H9 (cell line): ENCODE results near the gene RHOXF2B. TPM values are rescaled to one million over a fixed set of nuclear protein-coding genes. Genes with fewer than 3 reads are reported as not detected.

Experiments used
- DNase-seq: peaks from one replicate; pipeline ENCODE4 v3.0.0-alpha.2; 2017
- H2AFZ ChIP-seq: one replicate; pipeline ENCODE4 v1.6.1; 2013; ENCODE audit warnings: mild to moderate bottlenecking, low read length, control low read depth, moderate library complexity
- H2AK5ac ChIP-seq: 2 replicates; pipeline ENCODE4 v1.6.1; 2013; ENCODE audit warnings: low read length, control low read depth, mixed read lengths; ENCODE audit not compliant: insufficient read length
- H2BK120ac ChIP-seq: one replicate; pipeline ENCODE4 v1.6.1; 2013; ENCODE audit warnings: low read depth, mild to moderate bottlenecking, low read length, control low read depth, inconsistent platforms; ENCODE audit not compliant: poor library complexity, severe bottlenecking
- H2BK12ac ChIP-seq: 2 replicates; pipeline ENCODE4 v1.6.1; 2013; ENCODE audit warnings: low read length, control low read depth, mixed read lengths, low read depth; ENCODE audit not compliant: insufficient read length
- H2BK15ac ChIP-seq: 2 replicates; pipeline ENCODE4 v1.6.1; 2013; ENCODE audit warnings: low read depth, low read length, control low read depth
- H2BK20ac ChIP-seq: one replicate; pipeline ENCODE4 v1.6.1; 2013; ENCODE audit warnings: low read depth, mild to moderate bottlenecking, low read length, control low read depth, inconsistent platforms; ENCODE audit not compliant: poor library complexity, severe bottlenecking
- H2BK5ac ChIP-seq: 2 replicates; pipeline ENCODE4 v1.6.1; 2013; ENCODE audit warnings: low read length, control low read depth, mixed read lengths; ENCODE audit not compliant: insufficient read length
- H3K14ac ChIP-seq: 2 replicates; pipeline ENCODE4 v1.6.1; 2013; ENCODE audit warnings: low read length, control low read depth; ENCODE audit not compliant: insufficient read depth
- H3K18ac ChIP-seq: 2 replicates; pipeline ENCODE4 v1.6.1; 2013; ENCODE audit warnings: low read depth, mild to moderate bottlenecking, mixed read lengths, low read length, control low read depth; ENCODE audit not compliant: insufficient read length
- H3K23ac ChIP-seq: 2 replicates; pipeline ENCODE4 v1.6.1; 2013; ENCODE audit warnings: low read length, control low read depth, mixed read lengths, low read depth; ENCODE audit not compliant: insufficient read length
- H3K23me2 ChIP-seq: 2 replicates; pipeline ENCODE4 v1.6.1; 2013; ENCODE audit warnings: low read depth, mild to moderate bottlenecking, mixed read lengths, low read length, control low read depth; ENCODE audit not compliant: insufficient read length, poor library complexity, severe bottlenecking
- H3K27ac ChIP-seq: 2 replicates; pipeline ENCODE4 v1.5.1; 2013; ENCODE audit warnings: low read length, control low read depth, mixed read lengths, low read depth; ENCODE audit not compliant: insufficient read length
- H3K27me3 ChIP-seq: 2 replicates; pipeline ENCODE4 v1.6.1; 2013; ENCODE audit warnings: low read length, control low read depth, inconsistent platforms; ENCODE audit not compliant: insufficient read depth
- H3K4ac ChIP-seq: 2 replicates; pipeline ENCODE4 v1.6.1; 2013; ENCODE audit warnings: low read depth, mild to moderate bottlenecking, control low read depth, inconsistent platforms, low read length, moderate library complexity
- H3K4me1 ChIP-seq: 2 replicates; pipeline ENCODE4 v1.6.1; 2013; ENCODE audit warnings: low read length, control low read depth, inconsistent platforms; ENCODE audit not compliant: insufficient read depth
- H3K4me2 ChIP-seq: 2 replicates; pipeline ENCODE4 v1.6.1; 2013; ENCODE audit warnings: low read length, control low read depth, mixed read lengths; ENCODE audit not compliant: insufficient read length, insufficient read depth
- H3K56ac ChIP-seq: 2 replicates; pipeline ENCODE4 v1.6.1; 2013; ENCODE audit warnings: low read depth, mild to moderate bottlenecking, mixed read lengths, low read length, control low read depth; ENCODE audit not compliant: insufficient read length
- H3K79me1 ChIP-seq: 2 replicates; pipeline ENCODE4 v1.6.1; 2013; ENCODE audit warnings: low read depth, mild to moderate bottlenecking, moderate library complexity, low read length, control low read depth, inconsistent platforms; ENCODE audit not compliant: insufficient read depth, poor library complexity, severe bottlenecking
- H3K79me2 ChIP-seq: 2 replicates; pipeline ENCODE4 v1.6.1; 2013; ENCODE audit warnings: low read length, control low read depth, inconsistent platforms; ENCODE audit not compliant: insufficient read depth
- H3K9ac ChIP-seq: 2 replicates; pipeline ENCODE4 v1.6.1; 2013; ENCODE audit warnings: low read length, control low read depth, mixed read lengths; ENCODE audit not compliant: insufficient read length; ENCODE audit errors: extremely low read depth
- H3K9me3 ChIP-seq: one replicate; pipeline ENCODE4 v1.6.1; 2013; ENCODE audit warnings: low read depth, low read length, inconsistent platforms; ENCODE audit not compliant: control insufficient read depth
- H3T11ph ChIP-seq: one replicate; pipeline ENCODE4 v1.6.1; 2013; ENCODE audit warnings: mild to moderate bottlenecking, low read length, control low read depth, inconsistent platforms
- H4K20me1 ChIP-seq: one replicate; pipeline ENCODE4 v1.6.1; 2013; ENCODE audit not compliant: control insufficient read depth, insufficient read length, insufficient read depth
- H4K5ac ChIP-seq: 2 replicates; pipeline ENCODE4 v1.6.1; 2013; ENCODE audit warnings: low read depth, mild to moderate bottlenecking, mixed read lengths, low read length, control low read depth; ENCODE audit not compliant: insufficient read length
- H4K8ac ChIP-seq: replicated peaks from 2 replicates; pipeline ENCODE4 v1.6.1; 2013; ENCODE audit warnings: low read length, control low read depth, mixed read lengths, low read depth; ENCODE audit not compliant: insufficient read length
- H4K91ac ChIP-seq: 2 replicates; pipeline ENCODE4 v1.6.1; 2013; ENCODE audit warnings: low read depth, mild to moderate bottlenecking, moderate library complexity, mixed read lengths, low read length, control low read depth; ENCODE audit not compliant: insufficient read length
- H3K27ac Mint-ChIP-seq, 3 experiments: 2 replicates in 2 of 3; 3 replicates in 1 of 3; pipeline ENCODE4 v1.8.0; 2020 to 2021; ENCODE audit warnings: mixed read lengths in 3 of 3, mild to moderate bottlenecking in 1 of 3, moderate library complexity in 1 of 3
- H3K27me3 Mint-ChIP-seq: 2 replicates; pipeline ENCODE4 v1.8.0; 2021; ENCODE audit warnings: low read depth, mild to moderate bottlenecking, moderate library complexity, mixed read lengths
- H3K36me3 Mint-ChIP-seq, 3 experiments: 2 replicates in 2 of 3; 3 replicates in 1 of 3; pipeline ENCODE4 v1.8.0; 2020 to 2021; ENCODE audit warnings: low read depth in 3 of 3, mixed read lengths in 3 of 3; ENCODE audit not compliant: insufficient read depth in 1 of 3
- H3K4me1 Mint-ChIP-seq, 2 experiments: 2 replicates each; pipeline ENCODE4 v1.8.0; 2020; ENCODE audit warnings: mixed read lengths in 2 of 2
- H3K4me3 Mint-ChIP-seq, 2 experiments: 2 replicates in 1 of 2; 3 replicates in 1 of 2; pipeline ENCODE4 v1.8.0; 2020 to 2021; ENCODE audit warnings: mild to moderate bottlenecking in 2 of 2, mixed read lengths in 2 of 2, moderate library complexity in 1 of 2
- H3K9me3 Mint-ChIP-seq, 2 experiments: 2 replicates in 1 of 2; 3 replicates in 1 of 2; pipeline ENCODE4 v1.8.0; 2020; ENCODE audit warnings: mild to moderate bottlenecking in 2 of 2, mixed read lengths in 2 of 2, moderate library complexity in 1 of 2
- whole genome bisulfite sequencing: extraction: QIAGEN DNeasy Blood & Tissue Kit; methylation state at CpG from one replicate; pipeline ENCODE4 v1.1.7; 2013; ENCODE audit warnings: missing lambda C conversion rate, low lambda C conversion rate, mixed read lengths; ENCODE audit not compliant: insufficient read length; ENCODE audit errors: extremely low coverage; 5-methylcytosine and 5-hydroxymethylcytosine counted together
- total RNA-seq: library from RNA; stranded (reverse); gene quantifications from 2 replicates; pipeline ENCODE4 v1.2.1, GENCODE V29; 2021
- TF ChIP-seq, protein P1 (sequence below): fragments of 200-600 bp; sonication (generic); conservative IDR thresholded peaks from 3 replicates; pipeline ENCODE4 v1.8.0; 2021; ENCODE audit warnings: antibody characterized with exemption, mild to moderate bottlenecking

RHOXF2B gene
- total RNA-seq, 1 experiment from 2014 or later = not detected

DNA sequence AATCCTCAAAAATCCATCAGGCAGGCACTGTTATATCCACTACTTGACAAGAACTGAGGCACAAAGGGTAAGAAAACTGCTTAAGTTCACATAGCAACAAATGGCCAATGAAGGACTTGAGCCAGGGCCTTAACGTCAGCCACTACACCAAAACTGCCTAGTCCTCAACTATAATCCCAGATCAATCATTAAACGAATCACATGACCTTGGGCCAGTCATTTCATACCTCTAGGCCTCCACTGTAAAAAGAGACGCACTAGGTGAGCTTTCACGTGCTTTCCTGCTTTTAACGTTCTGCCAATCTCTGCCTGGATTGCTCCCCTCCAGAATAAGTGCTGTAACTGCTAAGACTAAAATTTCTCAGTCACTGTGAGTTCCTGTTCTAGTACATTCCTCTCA is 54.7 kb downstream of the RHOXF2B start:
- Histone ChIP-seq H2BK12ac (no peak overlapping the region), H4K20me1 (no peaks in the 10 kb centered on the region), H3K4me2 (no peak overlapping the region), H2AK5ac (no peak overlapping the region), H4K5ac (no peak overlapping the region), H3K79me2 (no peaks in the 10 kb centered on the region), H2BK120ac (no peak overlapping the region), H3K79me1 (no peaks in the 10 kb centered on the region), H4K91ac (no peak overlapping the region), H3K18ac (no peak overlapping the region), H3K9ac (no peak overlapping the region), H2BK15ac (no peak overlapping the region), H3K23me2 (no peaks in the 10 kb centered on the region), H3T11ph (no peak overlapping the region), H3K27me3 (peaks cover 6% of the 10 kb centered on the region; the same call in 1 of the 2 replicates), H2AFZ (no peak overlapping the region), H3K4me1 (no peaks in the 10 kb centered on the region), H2BK5ac (no peak overlapping the region), H3K9me3 (peaks cover 43% of the 10 kb centered on the region), H2BK20ac (no peak overlapping the region), H3K4ac (no peak overlapping the region), H3K56ac (no peak overlapping the region), H3K14ac (no peak overlapping the region), H3K27ac (no peak overlapping the region), H4K8ac (no peak overlapping the region), H3K23ac (no peak overlapping the region)
- no peaks in the 10 kb centered on the region for H3K4me1 Mint-ChIP-seq
- no CpG with 5 or more reads among the region's 5 CpGs for WGBS
- no peak overlapping the region for H3K4me3 Mint-ChIP-seq
- H3K27me3 Mint-ChIP-seq = peaks cover 33% of the 10 kb centered on the region
- TF ChIP-seq, protein P1, sequence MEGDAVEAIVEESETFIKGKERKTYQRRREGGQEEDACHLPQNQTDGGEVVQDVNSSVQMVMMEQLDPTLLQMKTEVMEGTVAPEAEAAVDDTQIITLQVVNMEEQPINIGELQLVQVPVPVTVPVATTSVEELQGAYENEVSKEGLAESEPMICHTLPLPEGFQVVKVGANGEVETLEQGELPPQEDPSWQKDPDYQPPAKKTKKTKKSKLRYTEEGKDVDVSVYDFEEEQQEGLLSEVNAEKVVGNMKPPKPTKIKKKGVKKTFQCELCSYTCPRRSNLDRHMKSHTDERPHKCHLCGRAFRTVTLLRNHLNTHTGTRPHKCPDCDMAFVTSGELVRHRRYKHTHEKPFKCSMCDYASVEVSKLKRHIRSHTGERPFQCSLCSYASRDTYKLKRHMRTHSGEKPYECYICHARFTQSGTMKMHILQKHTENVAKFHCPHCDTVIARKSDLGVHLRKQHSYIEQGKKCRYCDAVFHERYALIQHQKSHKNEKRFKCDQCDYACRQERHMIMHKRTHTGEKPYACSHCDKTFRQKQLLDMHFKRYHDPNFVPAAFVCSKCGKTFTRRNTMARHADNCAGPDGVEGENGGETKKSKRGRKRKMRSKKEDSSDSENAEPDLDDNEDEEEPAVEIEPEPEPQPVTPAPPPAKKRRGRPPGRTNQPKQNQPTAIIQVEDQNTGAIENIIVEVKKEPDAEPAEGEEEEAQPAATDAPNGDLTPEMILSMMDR = no peak
- peaks cover 0 to 6% (median 5%) of the 10 kb centered on the region in 3 experiments; a peak in 3 of 7 replicates for H3K36me3 Mint-ChIP-seq
- DNase-seq = no peak
- no peak overlapping the region for H3K27ac Mint-ChIP-seq
- peaks cover 60% of the 10 kb centered on the region in 2 experiments for H3K9me3 Mint-ChIP-seq

Other genes starting within 250 kb of the RHOXF2B start
- 29.8 and 31.5 TPM in 2 replicates for gene UPF3B, start 224.7 kb downstream of the RHOXF2B start, total RNA-seq
- gene RNF113A, start 206.0 kb downstream of the RHOXF2B start, total RNA-seq = 11.4 and 13.7 TPM in 2 replicates
- gene NDUFA1, start 205.9 kb downstream of the RHOXF2B start, total RNA-seq = 69.4 and 70.8 TPM in 2 replicates
- not detected in 2 replicates for gene AKAP14, start 181.8 kb downstream of the RHOXF2B start, total RNA-seq
- gene NKAP, start 133.9 kb downstream of the RHOXF2B start, total RNA-seq = 7.3 and 7.5 TPM in 2 replicates
- gene RHOXF1, start 38.2 kb upstream of the RHOXF2B start, total RNA-seq = not detected in 2 replicates
- gene RHOXF2, start 80.9 kb upstream of the RHOXF2B start, total RNA-seq = not detected in 2 replicates
- 18.1 and 18.7 TPM in 2 replicates for gene ZBTB33, start 173.1 kb upstream of the RHOXF2B start, total RNA-seq
- gene TMEM255A, start 233.8 kb upstream of the RHOXF2B start, total RNA-seq = 0.20 and 0.77 TPM in 2 replicates